HTERT RPE-1 (cell line): Measurements from ENCODE around the gene TERB1.

Experiments
- in situ Hi-C: fragments of 300-500 bp; cut with MboI; formaldehyde crosslinking; loops from 4 replicates; pipeline ENCODE4 v1.14.3; 2020; ENCODE audit warnings: low sequenced_read_pairs

TERB1 gene, protein sequence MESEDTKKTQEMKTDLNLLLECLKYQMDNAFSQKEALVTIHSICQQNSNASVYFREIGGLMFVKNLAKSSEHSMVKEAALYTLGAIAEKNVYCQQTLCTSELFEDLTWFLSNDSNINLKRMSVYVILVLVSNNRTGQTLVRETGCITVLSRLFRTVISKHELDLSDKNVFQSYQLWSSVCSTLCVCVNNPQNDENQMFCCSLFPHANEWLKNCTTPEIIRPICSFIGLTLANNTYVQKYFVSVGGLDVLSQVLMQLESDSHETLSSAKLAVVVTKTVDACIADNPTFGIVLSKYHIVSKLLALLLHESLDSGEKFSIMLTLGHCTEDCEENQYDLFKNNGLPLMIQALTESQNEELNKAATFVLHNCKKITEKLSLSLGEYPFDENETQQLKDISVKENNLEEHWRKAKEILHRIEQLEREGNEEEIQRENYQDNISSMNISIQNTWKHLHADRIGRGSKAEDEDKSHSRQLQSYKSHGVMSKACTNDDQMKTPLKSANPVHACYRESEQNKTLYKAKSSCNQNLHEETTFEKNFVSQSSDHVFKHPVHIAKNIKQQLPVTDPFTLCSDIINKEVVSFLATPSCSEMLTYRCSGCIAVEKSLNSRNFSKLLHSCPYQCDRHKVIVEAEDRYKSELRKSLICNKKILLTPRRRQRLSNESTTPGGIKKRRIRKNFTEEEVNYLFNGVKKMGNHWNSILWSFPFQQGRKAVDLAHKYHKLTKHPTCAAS

DNA sequence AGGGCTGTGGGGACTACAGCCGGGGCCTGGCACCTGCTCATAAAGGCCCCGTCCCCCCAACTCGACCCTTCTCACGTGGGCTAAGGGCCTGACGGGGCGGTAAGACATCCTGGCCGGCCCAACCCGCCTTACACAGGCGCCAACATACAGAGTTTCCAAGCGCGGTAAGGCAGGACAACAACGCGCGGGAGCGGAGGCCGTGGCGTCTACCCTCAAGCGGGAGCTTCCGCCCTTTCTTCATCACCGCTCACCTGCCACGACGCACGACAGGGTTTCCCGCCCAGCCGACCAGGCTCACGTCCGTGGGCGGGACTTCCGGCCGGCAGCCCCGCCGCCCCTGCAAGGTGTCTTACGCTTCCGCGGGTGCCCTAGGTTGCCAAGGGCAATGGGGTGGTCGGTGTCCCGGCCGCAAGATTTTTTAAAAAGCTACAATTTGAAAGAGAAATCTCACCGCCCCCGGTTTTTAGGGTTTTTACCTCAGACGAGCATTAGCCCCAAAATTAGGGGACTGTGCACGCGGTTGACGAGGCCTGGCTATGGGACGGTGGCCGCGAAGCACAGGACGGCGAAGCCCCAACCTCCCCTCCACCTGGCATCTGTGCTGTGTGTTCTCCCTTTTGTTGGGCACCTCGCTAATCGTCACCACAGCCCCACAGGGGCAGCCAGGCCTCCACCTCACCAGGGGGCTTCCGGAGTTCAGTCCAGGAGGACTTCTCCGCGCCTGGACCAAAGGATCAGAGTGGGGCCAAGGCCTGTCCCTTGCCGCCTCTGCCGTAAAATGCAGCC is at the start of gene TERB1:
TSS of gene TERB1 (minus strand) at position 265 of the 786 bp plus-strand sequence. CDS start 4,786 bp downstream, outside the sequence.
- in situ Hi-C loops = no loop called here

DNA sequence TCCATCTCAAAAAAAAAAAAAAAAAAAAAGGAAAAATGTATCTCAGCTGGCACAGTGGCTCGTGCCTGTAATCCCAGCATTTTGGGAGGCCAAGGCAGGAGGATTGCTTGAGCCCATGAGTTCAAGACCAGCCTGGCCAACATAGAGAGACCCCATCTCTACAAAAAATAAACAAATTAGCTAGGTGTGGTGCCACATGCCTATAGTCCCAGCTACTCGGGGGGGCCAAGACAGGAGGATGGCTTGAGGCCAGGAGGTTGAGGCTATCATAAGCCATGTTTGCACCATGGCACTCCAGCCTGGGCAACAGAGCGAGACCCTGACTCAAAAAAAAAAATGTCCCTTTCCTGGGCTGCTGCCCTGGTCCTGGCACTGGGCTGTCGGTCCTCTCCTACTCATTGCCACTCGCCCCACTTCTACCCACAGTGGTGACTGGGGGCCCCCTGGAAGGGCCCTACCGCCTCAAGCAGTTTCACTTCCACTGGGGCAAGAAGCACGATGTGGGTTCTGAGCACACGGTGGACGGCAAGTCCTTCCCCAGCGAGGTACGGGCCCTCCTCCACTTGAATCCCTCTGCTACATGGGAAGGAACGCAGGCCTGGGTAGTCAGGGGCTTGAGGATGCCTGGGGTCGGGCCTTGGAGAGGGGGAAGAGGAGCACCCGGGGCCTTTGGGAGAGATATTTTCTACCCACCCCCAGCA is 48.9 kb upstream of the TERB1 start:
- in situ Hi-C loops = no loop called here

DNA sequence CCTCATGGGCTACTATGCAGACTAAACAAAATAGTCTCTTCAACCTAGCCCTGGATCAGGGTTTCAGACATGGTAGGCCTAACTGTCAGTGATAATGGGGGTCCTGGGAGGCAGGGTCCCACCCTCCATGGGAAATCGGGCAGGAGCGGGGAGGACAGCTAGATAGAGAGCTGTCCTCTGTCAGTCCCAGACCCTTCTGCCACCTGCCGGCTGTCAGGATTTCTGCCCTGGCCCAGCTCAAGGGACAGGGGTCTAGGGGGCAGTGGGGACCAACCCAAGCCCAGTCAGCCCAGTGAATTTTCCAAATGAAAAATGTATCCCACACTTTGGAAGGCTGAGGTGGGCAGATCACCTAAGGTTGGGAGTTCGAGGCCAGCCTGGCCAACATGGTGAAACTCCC is 48.2 kb upstream of the TERB1 start:
- in situ Hi-C loops = no loop called here

DNA sequence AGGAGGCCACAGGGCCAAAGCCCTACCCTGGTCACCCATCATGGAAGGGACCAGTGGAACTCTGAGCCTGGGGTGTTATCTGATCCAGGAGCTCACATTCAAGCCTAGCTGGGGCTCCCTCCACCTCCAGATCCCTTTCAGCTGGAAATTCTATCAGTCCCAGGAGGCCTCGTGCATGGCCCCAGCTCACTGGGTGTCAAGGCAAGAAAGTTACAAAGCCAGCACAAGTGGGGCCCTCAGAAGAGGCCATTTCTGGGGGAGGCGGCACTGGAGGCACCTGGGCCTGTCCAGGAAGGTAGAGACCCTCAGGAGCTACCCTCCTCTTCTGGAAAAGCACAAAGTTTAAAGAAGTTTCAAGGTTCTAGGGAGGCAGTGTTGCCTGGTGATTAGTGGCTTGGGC is 47.6 kb upstream of the TERB1 start:
- in situ Hi-C loops = no loop called here

DNA sequence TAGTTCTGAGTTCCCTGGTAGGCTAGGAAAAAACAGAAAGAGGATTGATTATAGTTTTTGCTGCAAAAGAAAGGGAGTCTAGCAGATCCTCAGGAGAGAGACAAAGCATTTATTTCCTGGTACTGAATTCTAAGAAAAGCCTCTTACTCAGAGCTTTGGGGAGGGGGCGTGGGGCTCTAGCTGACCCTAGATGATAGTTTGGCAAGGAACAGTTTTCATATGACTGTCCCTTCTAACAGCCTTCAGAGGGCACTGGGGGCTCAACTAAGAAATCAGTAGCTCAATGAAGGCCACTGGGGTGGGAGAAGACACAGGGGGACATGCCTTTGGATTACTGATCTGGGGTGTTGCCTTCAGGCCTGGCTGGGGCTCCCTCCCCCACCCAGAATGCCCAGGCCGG is 46.8 kb upstream of the TERB1 start:
- in situ Hi-C loops = no loop called here

DNA sequence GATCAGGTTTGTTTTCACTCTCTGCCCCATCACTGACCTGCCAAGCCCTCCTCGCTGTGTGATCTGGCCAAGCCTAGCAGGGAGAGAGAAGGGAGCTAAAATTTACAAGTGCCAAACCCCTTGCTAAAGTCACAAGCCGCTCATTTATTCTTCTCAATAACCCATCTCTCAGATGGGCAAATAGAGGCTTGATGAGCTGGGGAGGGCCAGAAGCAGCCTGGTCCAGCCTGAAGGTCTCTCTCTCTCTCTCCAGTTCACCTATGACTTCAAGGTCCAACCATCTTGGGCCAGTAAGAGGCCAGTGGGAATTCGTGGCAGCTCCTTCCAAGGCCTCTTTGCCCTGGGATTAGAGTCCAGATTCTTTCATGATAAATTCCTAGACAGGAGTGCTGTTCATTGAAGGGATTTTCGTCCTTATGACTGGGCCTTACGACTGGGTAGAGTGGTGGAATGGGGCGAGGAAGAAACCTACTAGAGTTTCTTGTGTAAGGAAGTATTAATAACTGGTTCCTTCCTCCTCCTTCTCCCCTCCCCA is 46.2 kb upstream of the TERB1 start:
- in situ Hi-C loops = no loop called here

DNA sequence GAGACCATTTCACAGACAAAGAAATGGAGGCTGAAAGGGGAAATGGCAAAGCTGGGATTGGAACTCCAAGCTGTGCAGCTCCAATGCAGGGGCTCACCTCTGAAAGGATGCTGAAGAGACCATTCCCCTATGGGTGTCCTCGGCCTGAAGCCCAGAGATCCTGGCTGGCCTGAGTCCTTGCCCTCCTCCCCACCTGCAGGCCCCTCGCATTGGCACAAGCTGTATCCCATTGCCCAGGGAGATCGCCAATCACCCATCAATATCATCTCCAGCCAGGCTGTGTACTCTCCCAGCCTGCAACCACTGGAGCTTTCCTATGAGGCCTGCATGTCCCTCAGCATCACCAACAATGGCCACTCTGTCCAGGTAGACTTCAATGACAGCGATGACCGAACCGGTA is 45.4 kb upstream of the TERB1 start:
- in situ Hi-C loops = no loop called here

DNA sequence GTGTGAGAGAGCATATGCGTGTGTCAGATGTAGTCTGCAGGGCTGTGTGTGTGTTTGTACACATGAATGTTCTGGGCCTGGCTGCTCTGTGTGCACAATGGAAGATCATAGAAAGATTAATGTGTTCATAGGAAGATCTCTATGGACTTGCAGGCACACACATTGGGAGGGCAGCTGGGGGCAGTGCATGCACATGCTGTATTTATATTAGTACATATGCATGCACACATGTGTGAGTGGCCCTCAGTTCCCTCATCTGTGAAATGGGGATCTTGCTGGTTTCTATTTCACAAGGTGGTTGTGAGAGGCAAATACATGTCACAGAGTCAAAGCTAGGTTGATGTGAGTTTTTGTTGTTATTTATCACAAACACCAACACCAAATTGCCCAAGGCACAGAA is 44.9 kb upstream of the TERB1 start:
- in situ Hi-C loops = no loop called here

DNA sequence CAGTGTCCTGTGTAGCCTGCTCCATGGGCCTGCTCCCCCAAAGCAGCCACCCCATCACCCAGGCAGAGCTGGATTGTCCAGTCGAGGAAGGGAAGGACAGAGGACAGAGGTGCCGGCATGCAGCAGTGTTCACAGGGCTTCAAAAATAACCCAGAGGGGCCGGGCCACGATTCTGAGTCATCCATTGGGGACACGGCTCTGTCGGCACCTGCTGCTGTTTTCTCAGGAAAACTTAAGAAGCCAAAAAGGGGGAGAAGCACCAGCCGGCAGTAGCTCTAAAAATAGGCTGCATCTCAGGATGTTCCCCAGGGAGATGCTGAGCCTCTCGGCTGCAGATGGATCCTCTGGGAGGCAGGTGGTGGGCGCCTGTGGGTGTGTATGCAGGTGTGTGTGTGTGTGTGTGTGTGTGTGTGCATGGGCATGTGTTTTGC is 44.4 kb upstream of the TERB1 start:
- in situ Hi-C loops = no loop called here

DNA sequence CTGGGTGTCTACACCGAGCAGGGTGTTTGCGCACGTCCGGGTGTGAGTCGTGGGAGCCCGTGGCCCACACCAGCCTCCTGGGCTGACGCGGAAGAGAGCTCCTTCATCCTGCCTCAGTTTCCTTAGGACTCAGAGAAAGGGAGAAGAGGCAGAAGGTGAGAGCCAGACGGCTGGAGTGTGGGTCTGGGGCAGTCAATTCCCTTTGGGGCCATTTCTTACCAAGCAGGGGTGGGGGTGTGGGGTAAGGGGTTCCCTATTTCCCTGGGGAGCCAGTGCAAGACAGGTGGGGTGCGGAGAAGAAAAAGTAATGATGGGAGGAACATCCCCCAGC is 43.7 kb upstream of the TERB1 start:
- in situ Hi-C loops = no loop called here

DNA sequence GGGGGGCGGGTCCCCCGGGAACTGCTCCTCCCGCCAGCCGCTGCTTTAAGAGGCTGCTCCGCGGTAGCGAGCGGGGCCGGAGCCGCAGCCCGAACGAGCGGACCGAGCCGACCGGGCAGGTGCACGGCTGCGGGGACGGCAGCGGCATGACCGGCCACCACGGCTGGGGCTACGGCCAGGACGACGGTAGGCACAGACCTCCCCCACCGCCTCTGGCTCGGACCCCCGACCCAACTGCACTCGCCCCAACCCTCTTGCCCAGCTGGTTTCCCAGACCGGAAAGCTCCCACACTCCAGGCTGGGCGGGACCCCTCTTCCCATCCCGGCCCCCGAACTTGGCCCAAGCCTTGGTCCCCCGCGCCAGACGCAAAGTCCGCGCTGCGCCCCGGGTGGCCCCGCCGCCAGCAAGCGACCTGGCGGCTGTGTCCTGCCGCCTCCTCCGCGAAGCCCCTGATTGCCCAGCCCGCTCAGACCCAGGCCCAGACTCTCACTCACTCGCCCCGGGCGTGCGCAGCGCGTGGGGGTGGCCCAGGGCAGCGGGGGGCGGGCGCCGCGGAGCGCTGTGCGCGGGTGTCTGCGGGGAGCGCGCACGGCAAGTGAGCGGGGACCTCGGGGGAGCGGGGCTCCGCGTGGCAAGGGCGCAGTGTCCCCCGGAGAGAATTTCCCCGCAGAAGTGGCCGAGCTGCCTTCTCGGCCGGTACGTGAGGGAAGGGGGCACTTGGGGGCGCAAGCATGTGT is 43.1 kb upstream of the TERB1 start, which contains the start of gene CA7:
TSS of gene CA7 (plus strand) at position 73 of the 738 bp plus-strand sequence. CDS start at position 147, 74 bp downstream.
- in situ Hi-C loops = no loop called here

DNA sequence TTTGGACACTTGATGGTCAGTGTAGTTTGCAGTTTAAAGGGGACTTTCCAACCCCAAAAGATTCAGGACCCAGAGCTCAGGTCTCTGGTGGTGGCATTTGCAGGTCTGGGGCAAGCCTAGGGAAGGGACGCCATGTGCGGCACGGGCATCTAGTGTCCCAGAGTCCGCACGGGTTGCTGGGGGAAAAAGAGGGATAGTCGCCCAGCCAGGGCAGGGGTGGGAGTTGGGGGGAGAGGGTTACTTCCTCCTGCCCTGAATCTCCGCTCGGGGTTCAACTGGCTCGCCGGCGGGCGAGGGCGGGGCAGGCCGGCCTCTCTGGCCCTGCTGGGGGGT is 42.6 kb upstream of the TERB1 start:
- in situ Hi-C loops = no loop called here

DNA sequence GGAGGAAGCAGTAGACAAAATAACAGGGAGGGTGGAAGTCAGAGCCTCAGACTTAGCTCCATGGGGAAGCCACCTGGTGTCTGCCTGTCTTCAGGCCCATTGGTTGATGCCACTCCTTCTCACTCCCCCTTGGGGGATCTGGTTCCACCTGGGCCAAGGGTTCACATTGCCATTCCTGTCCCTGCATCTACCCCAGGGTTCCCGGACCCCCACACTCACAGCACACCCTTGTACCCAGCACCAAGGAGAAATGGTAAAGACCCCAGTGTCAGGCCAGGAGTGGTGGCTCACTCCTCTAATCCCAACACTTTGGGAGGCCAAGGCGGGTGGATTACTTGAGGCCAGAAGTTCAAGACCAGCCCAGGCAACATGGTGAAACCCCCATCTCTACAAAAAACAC is 41.8 kb upstream of the TERB1 start:
- in situ Hi-C loops = no loop called here

DNA sequence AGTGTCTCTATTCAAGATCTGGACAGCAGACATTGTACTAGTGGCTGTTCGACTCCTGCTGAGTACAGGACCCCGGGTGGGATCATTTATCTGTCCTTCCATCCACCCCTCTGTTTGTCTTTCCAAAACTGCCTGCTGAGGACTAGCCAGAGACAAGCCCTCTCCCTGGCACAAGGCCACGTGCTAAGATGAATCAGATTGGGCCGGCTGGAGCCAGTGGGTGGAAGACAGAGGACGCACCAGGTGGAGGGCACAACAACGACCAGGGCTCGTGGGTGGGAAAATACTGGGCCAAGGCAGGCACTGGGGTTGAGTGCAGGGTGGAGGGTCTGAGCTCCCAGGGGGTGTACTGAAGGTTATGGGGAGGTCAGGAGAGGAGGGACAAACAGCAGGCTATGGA is 41.4 kb upstream of the TERB1 start:
- in situ Hi-C loops = no loop called here

DNA sequence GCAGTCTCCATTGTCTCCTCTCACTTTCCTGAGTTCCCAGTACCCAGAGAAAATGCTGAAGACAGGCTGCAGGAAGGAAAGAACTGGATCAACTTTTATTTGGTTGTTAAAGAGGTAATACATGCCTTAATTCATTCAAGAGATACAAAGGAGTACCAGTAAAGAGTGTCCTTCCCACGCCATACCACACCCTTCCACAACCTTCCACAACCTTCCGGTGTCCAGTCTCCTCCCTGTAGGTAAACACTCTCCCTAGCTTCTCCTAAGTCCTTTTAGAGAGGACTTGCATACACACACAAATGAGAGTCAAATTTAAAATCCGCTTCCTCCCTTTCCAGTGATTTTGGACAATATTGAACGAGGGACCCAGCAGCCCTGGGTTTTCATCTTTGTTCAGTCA is 40.0 kb upstream of the TERB1 start:
- in situ Hi-C loops = no loop called here

DNA sequence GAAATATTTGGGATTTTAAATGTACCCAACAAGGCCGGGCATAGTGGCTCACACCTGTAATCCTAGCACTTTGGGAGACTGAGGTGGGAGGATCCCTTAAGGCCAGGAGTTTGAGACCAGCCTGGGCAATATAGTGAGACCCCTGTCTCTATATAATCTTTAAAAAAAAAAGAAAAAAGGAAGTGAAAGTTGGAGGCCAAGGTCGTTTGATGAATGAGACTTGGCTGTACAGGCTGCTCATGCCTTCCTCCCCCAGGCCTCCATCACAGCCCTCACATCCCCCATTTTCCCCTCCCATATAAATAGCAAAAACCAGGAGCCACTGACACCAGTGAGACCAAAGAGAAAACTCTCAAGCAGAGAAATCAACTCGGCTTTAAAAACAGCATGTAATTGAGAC is 39.5 kb upstream of the TERB1 start:
- in situ Hi-C loops = no loop called here

DNA sequence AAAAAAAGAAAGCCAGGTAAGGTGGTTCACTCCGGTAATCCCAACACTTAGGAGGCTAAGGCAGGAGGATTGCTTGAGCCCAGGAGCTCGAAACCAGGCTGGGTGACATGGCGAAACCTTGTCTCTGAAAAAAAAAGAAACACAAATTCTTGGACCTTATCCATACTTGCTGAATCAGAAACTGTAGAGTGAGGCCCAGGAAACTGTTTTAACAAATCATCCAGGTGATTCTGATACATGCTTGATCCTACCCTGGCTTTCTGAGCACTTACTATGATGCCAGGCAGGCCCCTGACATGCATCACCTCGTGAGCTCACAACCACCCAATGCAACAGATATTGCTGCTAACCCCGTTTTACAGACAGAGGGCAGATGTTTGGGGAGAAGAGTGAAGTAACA is 33.4 kb upstream of the TERB1 start:
- in situ Hi-C loops = no loop called here

DNA sequence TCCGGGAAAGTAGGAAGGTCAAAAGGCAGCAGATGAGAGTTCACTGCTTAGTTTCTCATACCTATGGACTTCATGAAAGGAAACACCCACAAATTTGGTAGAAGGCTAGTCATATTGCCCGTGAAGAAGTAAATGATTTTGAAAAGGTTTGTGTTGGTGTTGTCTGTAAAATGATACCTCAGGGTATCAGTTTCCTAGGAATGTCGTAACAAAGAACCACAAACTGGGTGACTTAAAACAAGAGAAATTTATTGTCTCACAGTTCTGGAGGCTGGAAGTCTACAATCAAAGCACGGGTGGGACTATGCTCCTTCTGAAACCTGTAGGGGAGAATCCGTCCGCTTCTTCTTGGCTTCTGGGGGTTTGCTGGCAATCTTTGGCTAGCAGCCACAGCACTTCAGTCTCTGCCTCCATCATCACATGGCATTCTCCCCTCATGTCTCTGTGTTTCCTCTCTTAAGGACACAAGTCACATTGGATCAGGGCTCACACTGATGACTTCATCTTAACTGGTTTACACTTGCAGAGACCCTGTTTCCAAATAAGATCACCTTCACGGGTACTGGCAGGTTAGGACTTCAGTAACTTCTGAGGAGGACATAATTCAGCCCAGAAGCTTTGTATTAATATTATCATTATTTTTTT is 31.4 kb upstream of the TERB1 start:
- in situ Hi-C loops = no loop called here

DNA sequence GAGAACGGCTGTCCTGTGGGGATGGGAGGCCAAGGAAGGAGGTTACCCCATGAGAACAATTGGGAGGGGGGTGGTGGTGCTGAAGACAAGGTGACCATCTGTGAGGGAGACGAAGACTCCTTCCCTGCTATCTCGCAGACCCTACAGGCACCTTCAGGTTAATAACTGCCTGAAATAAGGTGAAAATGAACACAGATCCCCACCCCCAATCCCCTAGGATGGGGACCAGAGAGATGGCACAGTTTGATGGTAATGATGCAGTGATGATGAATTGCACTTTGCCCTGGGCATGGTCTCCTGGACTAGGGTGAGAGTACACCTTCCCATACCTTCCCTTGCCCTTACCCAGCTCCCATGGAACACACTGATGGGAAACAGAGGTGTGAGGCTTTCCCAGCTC is 30.8 kb upstream of the TERB1 start:
- in situ Hi-C loops = no loop called here
